H9 (cell line): ENCODE data around the gene ATN1. TPM values are rescaled to one million over a fixed set of nuclear protein-coding genes. Genes with fewer than 3 reads are reported as not detected.

Experiments used
- DNase-seq: peaks from one replicate; pipeline ENCODE4 v3.0.0-alpha.2; 2017
- H2AFZ ChIP-seq: one replicate; pipeline ENCODE4 v1.6.1; 2013; ENCODE audit warnings: mild to moderate bottlenecking, low read length, control low read depth, moderate library complexity
- H2AK5ac ChIP-seq: 2 replicates; pipeline ENCODE4 v1.6.1; 2013; ENCODE audit warnings: low read length, control low read depth, mixed read lengths; ENCODE audit not compliant: insufficient read length
- H2BK120ac ChIP-seq: one replicate; pipeline ENCODE4 v1.6.1; 2013; ENCODE audit warnings: low read depth, mild to moderate bottlenecking, low read length, control low read depth, inconsistent platforms; ENCODE audit not compliant: poor library complexity, severe bottlenecking
- H2BK12ac ChIP-seq: 2 replicates; pipeline ENCODE4 v1.6.1; 2013; ENCODE audit warnings: low read length, control low read depth, mixed read lengths, low read depth; ENCODE audit not compliant: insufficient read length
- H2BK15ac ChIP-seq: 2 replicates; pipeline ENCODE4 v1.6.1; 2013; ENCODE audit warnings: low read depth, low read length, control low read depth
- H2BK20ac ChIP-seq: one replicate; pipeline ENCODE4 v1.6.1; 2013; ENCODE audit warnings: low read depth, mild to moderate bottlenecking, low read length, control low read depth, inconsistent platforms; ENCODE audit not compliant: poor library complexity, severe bottlenecking
- H2BK5ac ChIP-seq: 2 replicates; pipeline ENCODE4 v1.6.1; 2013; ENCODE audit warnings: low read length, control low read depth, mixed read lengths; ENCODE audit not compliant: insufficient read length
- H3K14ac ChIP-seq: 2 replicates; pipeline ENCODE4 v1.6.1; 2013; ENCODE audit warnings: low read length, control low read depth; ENCODE audit not compliant: insufficient read depth
- H3K18ac ChIP-seq: 2 replicates; pipeline ENCODE4 v1.6.1; 2013; ENCODE audit warnings: low read depth, mild to moderate bottlenecking, mixed read lengths, low read length, control low read depth; ENCODE audit not compliant: insufficient read length
- H3K23ac ChIP-seq: 2 replicates; pipeline ENCODE4 v1.6.1; 2013; ENCODE audit warnings: low read length, control low read depth, mixed read lengths, low read depth; ENCODE audit not compliant: insufficient read length
- H3K23me2 ChIP-seq: 2 replicates; pipeline ENCODE4 v1.6.1; 2013; ENCODE audit warnings: low read depth, mild to moderate bottlenecking, mixed read lengths, low read length, control low read depth; ENCODE audit not compliant: insufficient read length, poor library complexity, severe bottlenecking
- H3K27ac ChIP-seq: 2 replicates; pipeline ENCODE4 v1.5.1; 2013; ENCODE audit warnings: low read length, control low read depth, mixed read lengths, low read depth; ENCODE audit not compliant: insufficient read length
- H3K27me3 ChIP-seq: 2 replicates; pipeline ENCODE4 v1.6.1; 2013; ENCODE audit warnings: low read length, control low read depth, inconsistent platforms; ENCODE audit not compliant: insufficient read depth
- H3K4ac ChIP-seq: 2 replicates; pipeline ENCODE4 v1.6.1; 2013; ENCODE audit warnings: low read depth, mild to moderate bottlenecking, control low read depth, inconsistent platforms, low read length, moderate library complexity
- H3K4me1 ChIP-seq: 2 replicates; pipeline ENCODE4 v1.6.1; 2013; ENCODE audit warnings: low read length, control low read depth, inconsistent platforms; ENCODE audit not compliant: insufficient read depth
- H3K4me2 ChIP-seq: 2 replicates; pipeline ENCODE4 v1.6.1; 2013; ENCODE audit warnings: low read length, control low read depth, mixed read lengths; ENCODE audit not compliant: insufficient read length, insufficient read depth
- H3K56ac ChIP-seq: 2 replicates; pipeline ENCODE4 v1.6.1; 2013; ENCODE audit warnings: low read depth, mild to moderate bottlenecking, mixed read lengths, low read length, control low read depth; ENCODE audit not compliant: insufficient read length
- H3K79me1 ChIP-seq: 2 replicates; pipeline ENCODE4 v1.6.1; 2013; ENCODE audit warnings: low read depth, mild to moderate bottlenecking, moderate library complexity, low read length, control low read depth, inconsistent platforms; ENCODE audit not compliant: insufficient read depth, poor library complexity, severe bottlenecking
- H3K79me2 ChIP-seq: 2 replicates; pipeline ENCODE4 v1.6.1; 2013; ENCODE audit warnings: low read length, control low read depth, inconsistent platforms; ENCODE audit not compliant: insufficient read depth
- H3K9ac ChIP-seq: 2 replicates; pipeline ENCODE4 v1.6.1; 2013; ENCODE audit warnings: low read length, control low read depth, mixed read lengths; ENCODE audit not compliant: insufficient read length; ENCODE audit errors: extremely low read depth
- H3K9me3 ChIP-seq: one replicate; pipeline ENCODE4 v1.6.1; 2013; ENCODE audit warnings: low read depth, low read length, inconsistent platforms; ENCODE audit not compliant: control insufficient read depth
- H3T11ph ChIP-seq: one replicate; pipeline ENCODE4 v1.6.1; 2013; ENCODE audit warnings: mild to moderate bottlenecking, low read length, control low read depth, inconsistent platforms
- H4K20me1 ChIP-seq: one replicate; pipeline ENCODE4 v1.6.1; 2013; ENCODE audit not compliant: control insufficient read depth, insufficient read length, insufficient read depth
- H4K5ac ChIP-seq: 2 replicates; pipeline ENCODE4 v1.6.1; 2013; ENCODE audit warnings: low read depth, mild to moderate bottlenecking, mixed read lengths, low read length, control low read depth; ENCODE audit not compliant: insufficient read length
- H4K8ac ChIP-seq: replicated peaks from 2 replicates; pipeline ENCODE4 v1.6.1; 2013; ENCODE audit warnings: low read length, control low read depth, mixed read lengths, low read depth; ENCODE audit not compliant: insufficient read length
- H4K91ac ChIP-seq: 2 replicates; pipeline ENCODE4 v1.6.1; 2013; ENCODE audit warnings: low read depth, mild to moderate bottlenecking, moderate library complexity, mixed read lengths, low read length, control low read depth; ENCODE audit not compliant: insufficient read length
- H3K27ac Mint-ChIP-seq, 3 experiments: 2 replicates in 2 of 3; 3 replicates in 1 of 3; pipeline ENCODE4 v1.8.0; 2020 to 2021; ENCODE audit warnings: mixed read lengths in 3 of 3, mild to moderate bottlenecking in 1 of 3, moderate library complexity in 1 of 3
- H3K27me3 Mint-ChIP-seq: 2 replicates; pipeline ENCODE4 v1.8.0; 2021; ENCODE audit warnings: low read depth, mild to moderate bottlenecking, moderate library complexity, mixed read lengths
- H3K36me3 Mint-ChIP-seq, 3 experiments: 2 replicates in 2 of 3; 3 replicates in 1 of 3; pipeline ENCODE4 v1.8.0; 2020 to 2021; ENCODE audit warnings: low read depth in 3 of 3, mixed read lengths in 3 of 3; ENCODE audit not compliant: insufficient read depth in 1 of 3
- H3K4me1 Mint-ChIP-seq, 2 experiments: 2 replicates each; pipeline ENCODE4 v1.8.0; 2020; ENCODE audit warnings: mixed read lengths in 2 of 2
- H3K4me3 Mint-ChIP-seq, 2 experiments: 2 replicates in 1 of 2; 3 replicates in 1 of 2; pipeline ENCODE4 v1.8.0; 2020 to 2021; ENCODE audit warnings: mild to moderate bottlenecking in 2 of 2, mixed read lengths in 2 of 2, moderate library complexity in 1 of 2
- H3K9me3 Mint-ChIP-seq, 2 experiments: 2 replicates in 1 of 2; 3 replicates in 1 of 2; pipeline ENCODE4 v1.8.0; 2020; ENCODE audit warnings: mild to moderate bottlenecking in 2 of 2, mixed read lengths in 2 of 2, moderate library complexity in 1 of 2
- CTCF ChIP-seq: fragments of 200-600 bp; sonication (generic); conservative IDR thresholded peaks from 3 replicates; pipeline ENCODE4 v1.8.0; 2021; ENCODE audit warnings: antibody characterized with exemption, mild to moderate bottlenecking
- WGBS: extraction: QIAGEN DNeasy Blood & Tissue Kit; methylation state at CpG from one replicate; pipeline ENCODE4 v1.1.7; 2013; ENCODE audit warnings: missing lambda C conversion rate, low lambda C conversion rate, mixed read lengths; ENCODE audit not compliant: insufficient read length; ENCODE audit errors: extremely low coverage; 5-methylcytosine and 5-hydroxymethylcytosine counted together
- total RNA-seq: library from RNA; stranded (reverse); gene quantifications from 2 replicates; pipeline ENCODE4 v1.2.1, GENCODE V29; 2021

ATN1 gene
- total RNA-seq, 1 experiment from 2014 or later, result 103 TPM

- no peaks in the 10 kb centered on the region for H3K9me3 Mint-ChIP-seq
- Histone ChIP-seq H2BK12ac (no peak overlapping the region), H3K56ac (no peak overlapping the region), H2AK5ac (no peak overlapping the region), H4K91ac (no peak overlapping the region), H4K5ac (no peak overlapping the region), H3K27ac (no peak overlapping the region), H3K9ac (no peak overlapping the region), H2BK20ac (no peak overlapping the region), H2BK120ac (no peak overlapping the region), H3K4ac (no peak overlapping the region), H3K4me2 (no peak overlapping the region), H2BK15ac (no peak overlapping the region), H3K18ac (no peak overlapping the region), H3K23me2 (peaks cover 17% of the 10 kb centered on the region), H3T11ph (no peak overlapping the region), H3K79me2 (no peaks in the 10 kb centered on the region; the same call in 1 of the 2 replicates), H4K8ac (no peak overlapping the region), H3K14ac (no peak overlapping the region; the same call in 1 of the 2 replicates), H2AFZ (no peak overlapping the region), H3K4me1 (peaks cover 4% of the 10 kb centered on the region; the same call in 1 of the 2 replicates), H3K23ac (no peak overlapping the region), H3K79me1 (no peaks in the 10 kb centered on the region), H3K9me3 (no peaks in the 10 kb centered on the region), H3K27me3 (no peaks in the 10 kb centered on the region), H4K20me1 (no peaks in the 10 kb centered on the region), H2BK5ac (no peak overlapping the region)
- no peak overlapping the region for H3K4me3 Mint-ChIP-seq
- H3K27me3 Mint-ChIP-seq, result no peaks in the 10 kb centered on the region; the same call in 1 of the 2 replicates
- H3K27ac Mint-ChIP-seq, result peak overlapping the region in 1 of 3 experiments; percentile 82; a peak in 4 of 7 replicates
- no peak for TF ChIP-seq CTCF
- no peak for DNase-seq
- peaks cover 27 to 44% of the 10 kb centered on the region in 2 experiments for H3K4me1 Mint-ChIP-seq
- WGBS, result no CpG with 5 or more reads among the region's 10 CpGs
- H3K36me3 Mint-ChIP-seq, result peaks cover 0 to 6% (median 0%) of the 10 kb centered on the region in 3 experiments; a peak in 4 of 7 replicates
Observed at GRCh38 chr12:6958609-6959057, 30.9 kb downstream of the ATN1 start.
